ENCODE results near the gene LIN54.

LIN54 gene

DNA sequence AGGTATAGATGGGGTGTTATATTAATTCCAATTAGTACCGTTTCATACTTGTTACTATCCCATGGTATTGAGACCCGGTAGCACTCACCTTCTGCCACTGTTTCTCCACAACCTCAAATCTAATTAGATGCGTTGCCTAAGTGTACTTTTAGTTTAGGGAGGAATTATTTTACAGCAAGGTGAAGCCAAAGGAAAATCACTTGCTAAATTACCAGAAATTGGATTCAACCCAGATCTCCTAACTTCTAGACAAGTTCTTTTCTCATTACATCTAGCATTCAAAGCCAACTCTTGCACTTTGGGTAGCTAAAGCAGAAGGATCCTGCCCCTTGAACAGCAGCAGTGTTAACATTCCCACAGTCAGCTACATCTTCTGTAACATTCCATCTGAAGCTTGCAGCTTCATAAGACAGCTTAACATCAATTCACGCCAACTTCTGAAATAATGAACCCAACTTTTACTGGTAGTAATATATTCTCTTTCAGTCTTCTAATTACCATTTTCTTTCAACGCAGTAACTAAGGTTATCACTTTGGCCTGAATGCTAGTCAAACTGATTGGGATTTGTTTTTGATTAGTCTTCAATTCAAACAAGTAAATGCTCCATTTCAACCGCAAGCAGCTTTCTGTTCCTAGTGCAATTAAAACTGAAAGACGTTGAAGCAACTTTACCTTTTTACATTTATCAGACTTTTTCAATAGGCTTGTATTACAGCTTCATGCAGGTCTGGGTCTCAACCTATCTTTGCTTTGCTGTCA is 118.7 kb downstream of the LIN54 start:
- H3K9me3 ChIP-seq (ENCODE audit: control insufficient read depth, low read length): no peaks in the 10 kb centered on the region
- peak overlapping the region; percentile 99 for H3K27ac ChIP-seq (ENCODE audit: low read depth, low read length, severe bottlenecking)
- H3K4me3 ChIP-seq (ENCODE audit: extremely low read depth, insufficient read depth, low read length, poor library complexity, severe bottlenecking): peak overlapping the region; percentile 96
- H3K4me1 ChIP-seq (ENCODE audit: control insufficient read depth, insufficient read depth, low read length, poor library complexity, severe bottlenecking): peaks cover 13% of the 10 kb centered on the region
- peaks cover 36% of the 10 kb centered on the region for H3K36me3 ChIP-seq (ENCODE audit: control insufficient read depth, insufficient read depth, low read length)
- 54 to 58% methylated on average over 2 of the region's 7 CpGs for WGBS, 2 experiments (ENCODE audit: insufficient coverage in 2 of 2)

DNA sequence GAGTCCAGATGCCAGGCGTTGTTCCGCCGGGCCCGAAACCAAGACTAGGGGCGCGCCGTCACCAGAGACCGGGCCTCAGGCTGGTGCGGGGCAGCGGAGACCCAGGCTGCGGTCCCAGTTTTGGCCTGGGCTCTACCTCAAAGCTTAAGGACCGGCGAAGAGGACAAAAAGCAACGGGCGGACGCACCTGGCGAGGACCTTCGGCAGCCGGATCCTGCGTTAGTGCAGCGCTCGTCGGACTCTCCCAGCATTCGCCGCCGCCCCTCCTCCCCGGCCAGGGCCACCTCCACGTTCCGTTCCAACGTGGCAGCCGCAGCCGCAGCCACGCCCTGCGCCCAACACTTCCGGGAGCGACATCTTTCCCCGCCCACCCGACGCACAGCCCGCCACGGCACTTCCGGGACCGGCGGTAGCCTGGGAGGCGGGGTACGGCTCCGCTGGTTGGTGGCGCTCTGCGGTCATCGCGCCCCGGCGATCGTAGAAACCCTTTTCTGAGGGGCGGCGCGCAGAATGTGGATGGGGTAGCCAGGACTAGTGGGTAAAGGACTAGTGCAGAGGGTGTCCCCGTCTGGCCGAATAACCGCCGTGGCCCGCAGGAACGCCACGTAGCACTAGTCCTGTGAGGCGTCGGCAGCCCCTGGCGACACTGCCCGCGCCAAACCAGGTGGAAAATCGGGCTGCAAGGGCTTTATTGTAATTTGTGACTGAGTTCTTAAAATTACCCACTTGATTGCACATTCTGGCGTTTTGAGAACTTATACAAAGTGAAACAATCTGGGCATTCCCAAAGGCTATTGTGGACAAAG is 119.5 kb downstream of the LIN54 start, which contains the start of gene SEC31A:
Gene SEC31A (minus strand): TSS at position 253 of the 806 bp plus-strand sequence. CDS start 9,217 bp downstream, outside the sequence.
- H3K4me1 ChIP-seq (ENCODE audit: control insufficient read depth, insufficient read depth, low read length, poor library complexity, severe bottlenecking): peaks cover 15% of the 10 kb centered on the region
- H3K4me3 ChIP-seq (ENCODE audit: extremely low read depth, insufficient read depth, low read length, poor library complexity, severe bottlenecking): peak within 1 kb of the TSS; percentile 96
- WGBS, 2 experiments (ENCODE audit: insufficient coverage in 2 of 2): 0% methylated on average over 57 of the region's 71 CpGs
- H3K9me3 ChIP-seq (ENCODE audit: control insufficient read depth, low read length): no peaks in the 10 kb centered on the region
- H3K27ac ChIP-seq (ENCODE audit: low read depth, low read length, severe bottlenecking): peak within 1 kb of the TSS; percentile 99
- H3K36me3 ChIP-seq (ENCODE audit: control insufficient read depth, insufficient read depth, low read length): peaks cover 34% of the 10 kb centered on the region

DNA sequence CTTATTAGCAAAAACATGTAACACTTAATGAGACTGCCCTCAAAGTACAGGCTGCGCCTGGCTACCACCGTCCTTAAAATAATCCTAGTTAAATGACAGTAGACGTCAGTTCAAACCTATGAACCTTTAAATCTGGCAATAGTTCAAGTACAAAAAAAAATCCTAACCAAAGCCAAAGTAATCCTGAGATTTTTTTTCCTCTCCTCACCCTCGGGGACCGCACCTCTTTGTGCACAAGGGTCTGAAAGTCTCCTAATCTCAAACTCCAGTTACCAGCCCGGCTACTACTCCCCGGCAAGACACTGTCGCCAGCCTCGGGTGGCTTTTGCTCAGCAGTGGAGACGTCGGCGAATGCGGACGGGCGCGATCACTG is 120.1 kb downstream of the LIN54 start:
- Histone ChIP-seq H3K27ac (ENCODE audit: low read depth, low read length, severe bottlenecking) (peak overlapping the region; percentile 99), H3K36me3 (ENCODE audit: control insufficient read depth, insufficient read depth, low read length) (peaks cover 37% of the 10 kb centered on the region), H3K4me1 (ENCODE audit: control insufficient read depth, insufficient read depth, low read length, poor library complexity, severe bottlenecking) (peaks cover 18% of the 10 kb centered on the region), H3K4me3 (ENCODE audit: extremely low read depth, insufficient read depth, low read length, poor library complexity, severe bottlenecking) (peak overlapping the region; percentile 96), H3K9me3 (ENCODE audit: control insufficient read depth, low read length) (no peaks in the 10 kb centered on the region)
- 0 to 1% methylated on average over 16 of the region's 16 CpGs for WGBS, 2 experiments (ENCODE audit: insufficient coverage in 2 of 2)

DNA sequence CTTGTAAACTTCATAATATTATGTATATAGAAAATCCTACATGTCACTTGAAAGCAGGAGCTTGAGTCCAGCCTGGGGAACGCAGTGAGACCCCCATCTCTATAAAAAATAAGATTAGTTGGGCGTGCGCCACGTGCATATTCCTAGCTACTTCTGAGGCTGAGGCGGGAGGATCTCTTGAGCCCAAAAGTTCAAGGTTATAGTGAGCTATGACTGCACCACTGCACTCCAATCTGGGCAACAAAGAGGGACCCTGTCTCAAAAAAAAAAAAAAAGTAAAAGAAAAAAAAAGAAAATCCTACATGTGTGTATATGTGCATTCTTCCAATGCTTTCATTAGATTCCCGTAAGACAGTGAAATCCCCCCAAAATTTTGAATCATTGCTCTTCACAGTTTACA is 121.3 kb downstream of the LIN54 start:
- H3K27ac ChIP-seq (ENCODE audit: low read depth, low read length, severe bottlenecking): no peak overlapping the region
- peaks cover 32% of the 10 kb centered on the region for H3K36me3 ChIP-seq (ENCODE audit: control insufficient read depth, insufficient read depth, low read length)
- 77 to 80% methylated on average over 3 of the region's 6 CpGs for WGBS, 2 experiments (ENCODE audit: insufficient coverage in 2 of 2)
- H3K9me3 ChIP-seq (ENCODE audit: control insufficient read depth, low read length): no peaks in the 10 kb centered on the region
- H3K4me3 ChIP-seq (ENCODE audit: extremely low read depth, insufficient read depth, low read length, poor library complexity, severe bottlenecking): peak overlapping the region; percentile 96
- H3K4me1 ChIP-seq (ENCODE audit: control insufficient read depth, insufficient read depth, low read length, poor library complexity, severe bottlenecking): peaks cover 18% of the 10 kb centered on the region

DNA sequence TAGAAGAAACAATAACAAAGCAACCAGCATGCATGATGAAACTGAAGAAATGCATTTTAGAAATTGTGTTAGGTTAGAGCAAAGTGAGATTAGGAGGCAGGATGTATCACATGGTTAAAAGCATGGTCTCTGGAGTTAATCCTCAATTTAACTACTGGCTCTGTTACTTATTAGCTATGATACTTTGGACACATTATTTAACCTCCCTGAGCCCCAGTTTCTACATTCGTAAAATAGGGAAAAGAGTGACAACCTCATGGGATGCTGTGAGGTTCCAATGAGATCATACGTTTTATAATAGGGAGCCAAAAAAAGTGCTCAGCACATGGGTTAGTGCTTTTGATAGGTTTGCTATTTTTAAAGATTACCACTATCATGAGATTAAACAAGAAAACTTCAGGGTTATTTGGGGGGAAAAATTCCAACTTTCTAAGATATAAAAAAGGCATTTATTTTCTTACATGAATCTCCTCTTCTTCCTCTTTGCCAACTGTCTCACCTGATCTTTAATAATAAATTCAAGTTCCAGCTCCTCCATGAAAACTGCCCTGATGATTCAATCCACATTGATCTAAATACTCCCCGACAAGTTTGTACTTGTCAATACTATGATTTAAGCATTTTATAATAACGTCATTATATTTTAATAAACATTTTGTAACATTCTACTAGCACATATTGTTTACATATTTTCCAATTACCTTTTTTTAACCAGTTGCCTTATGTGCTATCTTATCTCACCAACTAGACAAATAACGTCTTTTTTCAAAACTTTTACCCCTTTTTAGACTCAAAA is 124.3 kb downstream of the LIN54 start:
- WGBS, 2 experiments (ENCODE audit: insufficient coverage in 2 of 2): 80 to 100% methylated on average over 1 of the region's 5 CpGs
- Histone ChIP-seq H3K4me1 (ENCODE audit: control insufficient read depth, insufficient read depth, low read length, poor library complexity, severe bottlenecking) (peaks cover 5% of the 10 kb centered on the region), H3K36me3 (ENCODE audit: control insufficient read depth, insufficient read depth, low read length) (peaks cover 44% of the 10 kb centered on the region), H3K4me3 (ENCODE audit: extremely low read depth, insufficient read depth, low read length, poor library complexity, severe bottlenecking) (no peak overlapping the region), H3K9me3 (ENCODE audit: control insufficient read depth, low read length) (no peaks in the 10 kb centered on the region), H3K27ac (ENCODE audit: low read depth, low read length, severe bottlenecking) (no peak overlapping the region)

DNA sequence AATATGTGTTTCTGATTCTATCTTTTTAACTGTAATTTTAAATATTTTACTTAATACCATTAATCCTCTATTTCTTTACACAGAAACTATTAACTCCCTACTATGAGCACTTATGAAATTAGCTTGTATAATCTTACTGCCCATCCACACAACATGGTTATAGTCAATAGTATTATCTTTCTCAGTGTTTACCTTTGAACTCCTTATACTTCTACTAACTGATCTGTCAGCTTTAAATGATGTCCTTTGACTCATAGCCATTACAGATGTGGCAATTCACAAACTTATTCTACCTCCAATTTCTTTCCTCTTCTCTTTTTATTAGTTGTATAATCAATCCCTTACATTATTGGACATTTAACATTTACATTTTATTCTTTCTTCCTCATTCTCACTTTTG is 125.2 kb downstream of the LIN54 start:
- H3K4me1 ChIP-seq (ENCODE audit: control insufficient read depth, insufficient read depth, low read length, poor library complexity, severe bottlenecking): peaks cover 5% of the 10 kb centered on the region
- no peaks in the 10 kb centered on the region for H3K9me3 ChIP-seq (ENCODE audit: control insufficient read depth, low read length)
- H3K4me3 ChIP-seq (ENCODE audit: extremely low read depth, insufficient read depth, low read length, poor library complexity, severe bottlenecking): no peak overlapping the region
- H3K36me3 ChIP-seq (ENCODE audit: control insufficient read depth, insufficient read depth, low read length): peaks cover 53% of the 10 kb centered on the region
- H3K27ac ChIP-seq (ENCODE audit: low read depth, low read length, severe bottlenecking): no peak overlapping the region

All from mesodermal cell (in vitro differentiated cells).